NT2/D1 (cell line): ENCODE measurements around the gene EDC4.

Source experiments
- DNase-seq: peaks from one replicate; pipeline ENCODE4 v3.0.0-alpha.2; 2011; ENCODE audit warnings: low read depth, low spot score
- H3K27me3 ChIP-seq: 2 replicates; pipeline ENCODE4 v1.6.0; 2011; ENCODE audit warnings: mild to moderate bottlenecking; ENCODE audit not compliant: insufficient read length, insufficient read depth
- H3K36me3 ChIP-seq: 2 replicates; pipeline ENCODE4 v1.6.1; 2011; ENCODE audit warnings: mild to moderate bottlenecking, low read length, mixed read lengths; ENCODE audit not compliant: insufficient read depth, insufficient read length
- H3K4me1 ChIP-seq: 2 replicates; pipeline ENCODE4 v1.5.1; 2011; ENCODE audit not compliant: insufficient read depth, insufficient read length
- H3K4me3 ChIP-seq: 2 replicates; pipeline ENCODE4 v1.5.1; 2011; ENCODE audit warnings: low read depth; ENCODE audit not compliant: insufficient read length
- H3K9ac ChIP-seq: 2 replicates; pipeline ENCODE4 v1.6.0; 2011; ENCODE audit warnings: low read depth; ENCODE audit not compliant: insufficient read length
- H3K9me3 ChIP-seq: 2 replicates; pipeline ENCODE4 v1.5.1; 2011; ENCODE audit warnings: mild to moderate bottlenecking, low read length; ENCODE audit not compliant: insufficient read depth
- SUZ12 ChIP-seq: IDR thresholded peaks from 2 replicates; pipeline ENCODE4 v1.6.1; 2011; ENCODE audit not compliant: insufficient read length, insufficient read depth; ENCODE audit errors: extremely low read depth
- YY1 ChIP-seq: IDR thresholded peaks from 2 replicates; pipeline ENCODE4 v1.6.1; 2011; ENCODE audit not compliant: insufficient read length, insufficient read depth
- ZNF274 ChIP-seq: IDR thresholded peaks from 2 replicates; pipeline ENCODE4 v1.6.1; 2011; ENCODE audit warnings: mild to moderate bottlenecking, low read depth, low read length

The EDC4 gene

GRCh38 chr16:67882374-67883145 lies 9.7 kb downstream of the EDC4 start:
- peaks cover 16% of the 10 kb centered on the region for H3K4me1 ChIP-seq
- no peak for DNase-seq
- no peak overlapping the region for H3K4me3 ChIP-seq
- no peaks in the 10 kb centered on the region for H3K27me3 ChIP-seq
- peaks cover 79% of the 10 kb centered on the region for H3K36me3 ChIP-seq
- no peak for TF ChIP-seq YY1
- no peak for TF ChIP-seq ZNF274
- no peak for TF ChIP-seq SUZ12
- H3K9ac ChIP-seq = no peak overlapping the region
- H3K9me3 ChIP-seq = no peaks in the 10 kb centered on the region

- peaks cover 71% of the 10 kb centered on the region for H3K36me3 ChIP-seq
- peaks cover 17% of the 10 kb centered on the region for H3K4me1 ChIP-seq
- H3K9ac ChIP-seq = peak overlapping the region; percentile 44
- H3K4me3 ChIP-seq = no peak overlapping the region
- TF ChIP-seq SUZ12 = no peak
- no peak for DNase-seq
- no peaks in the 10 kb centered on the region for H3K9me3 ChIP-seq
- H3K27me3 ChIP-seq = no peaks in the 10 kb centered on the region
These were observed 10.5 kb downstream of the EDC4 start for GRCh38 chr16:67883146-67883871.

GRCh38 chr16:67883872-67884261 lies 11.0 kb downstream of the EDC4 start:
- H3K9me3 ChIP-seq = no peaks in the 10 kb centered on the region
- TF ChIP-seq ZNF274 (no peak), SUZ12 (no peak), YY1 (no peak)
- peaks cover 20% of the 10 kb centered on the region for H3K4me1 ChIP-seq
- H3K36me3 ChIP-seq = peaks cover 66% of the 10 kb centered on the region
- no peak for DNase-seq
- H3K4me3 ChIP-seq = no peak overlapping the region
- no peaks in the 10 kb centered on the region for H3K27me3 ChIP-seq
- H3K9ac ChIP-seq = peak overlapping the region; percentile 50

GRCh38 chr16:67884684-67885083 lies 11.8 kb downstream of the EDC4 start, which contains the start of gene NRN1L:
Gene NRN1L, plus strand, starts transcription at chr16:67884885. Its CDS starts 19 bp downstream, at chr16:67884904.
- Histone ChIP-seq H3K4me1 (peaks cover 20% of the 10 kb centered on the region), H3K9me3 (no peaks in the 10 kb centered on the region), H3K36me3 (peaks cover 57% of the 10 kb centered on the region), H3K4me3 (peak within 1 kb of the TSS; percentile 24), H3K9ac (peak within 1 kb of the TSS; percentile 66), H3K27me3 (no peaks in the 10 kb centered on the region)
- DNase-seq = peak; percentile 86
- TF ChIP-seq YY1 (no peak), SUZ12 (no peak), ZNF274 (no peak)

GRCh38 chr16:67885545-67885944 lies 12.7 kb downstream of the EDC4 start:
- Histone ChIP-seq H3K4me3 (no peak overlapping the region), H3K9me3 (no peaks in the 10 kb centered on the region)

GRCh38 chr16:67885976-67886375 lies 13.1 kb downstream of the EDC4 start:
- peaks cover 44% of the 10 kb centered on the region for H3K36me3 ChIP-seq
- no peaks in the 10 kb centered on the region for H3K9me3 ChIP-seq
- no peak for DNase-seq
- peaks cover 20% of the 10 kb centered on the region for H3K4me1 ChIP-seq
- H3K4me3 ChIP-seq = no peak overlapping the region
- H3K27me3 ChIP-seq = no peaks in the 10 kb centered on the region
- H3K9ac ChIP-seq = peak overlapping the region; percentile 15
- TF ChIP-seq ZNF274 (no peak), SUZ12 (no peak), YY1 (no peak)

More at GRCh38 chr16:67885545-67885944, 12.7 kb downstream of the EDC4 start:
- Histone ChIP-seq H3K36me3 (peaks cover 49% of the 10 kb centered on the region), H3K27me3 (no peaks in the 10 kb centered on the region), H3K4me1 (peaks cover 20% of the 10 kb centered on the region), H3K9ac (peak overlapping the region; percentile 66)
- DNase-seq = no peak
- TF ChIP-seq YY1 (no peak), SUZ12 (no peak), ZNF274 (no peak)

- TF ChIP-seq YY1 (no peak), ZNF274 (no peak), SUZ12 (no peak)
- Histone ChIP-seq H3K9ac (peak overlapping the region; percentile 15), H3K9me3 (no peaks in the 10 kb centered on the region), H3K36me3 (peaks cover 40% of the 10 kb centered on the region), H3K4me3 (no peak overlapping the region), H3K27me3 (no peaks in the 10 kb centered on the region), H3K4me1 (peaks cover 20% of the 10 kb centered on the region)
- no peak for DNase-seq
These were observed 13.5 kb downstream of the EDC4 start for GRCh38 chr16:67886387-67886786.
